ENCODE results near the gene ASCL5. TPM values are rescaled to one million over a fixed set of nuclear protein-coding genes. Genes with fewer than 3 reads are reported as not detected.

Gene ASCL5
- total and polyA plus RNA-seq, 8 donors: 0.16 to 1.6 (median 1.2) TPM

GRCh38 chr1:201088901-201089525, 38.0 kb downstream of the ASCL5 start:
- DNase-seq: peak in 1 of 6 donors; percentile 24
- H3K4me3 ChIP-seq: no peak overlapping the region
- no peaks in the 10 kb centered on the region for H3K4me1 ChIP-seq
- intact Hi-C loops (cut with DNase I): loop anchor here in 1 of 3 donors (10.0 kb wide), 1 partner anchor 136 kb away; no protein-coding TSS in a partner anchor
- WGBS, 2 donors: 87 to 89% methylated on average over 19 of the region's 19 CpGs
- H3K9me3 ChIP-seq: no peaks in the 10 kb centered on the region
- H3K36me3 ChIP-seq: no peaks in the 10 kb centered on the region
- no peak for FAIRE-seq
- no peak overlapping the region for H3K27ac ChIP-seq
- H3K27me3 ChIP-seq: no peaks in the 10 kb centered on the region
- no peak for TF ChIP-seq CTCF (IDR thresholded peaks at IDR 0.05)
- no peak for ATAC-seq

- no peak for FAIRE-seq
- no peaks in the 10 kb centered on the region for H3K9me3 ChIP-seq
- H3K36me3 ChIP-seq: no peaks in the 10 kb centered on the region
- H3K27me3 ChIP-seq: no peaks in the 10 kb centered on the region
- DNase-seq: no peak
- ATAC-seq: no peak
- no peak for TF ChIP-seq CTCF (IDR thresholded peaks at IDR 0.05)
- H3K27ac ChIP-seq: no peak overlapping the region
- WGBS, 2 donors: 48 to 52% methylated on average over 4 of the region's 4 CpGs
- H3K4me1 ChIP-seq: no peaks in the 10 kb centered on the region
- intact Hi-C loops (cut with DNase I): loop anchor here in 1 of 3 donors (10.0 kb wide), 1 partner anchor 136 kb away; no protein-coding TSS in a partner anchor
- H3K4me3 ChIP-seq: no peak overlapping the region
These were observed 38.6 kb downstream of the ASCL5 start for GRCh38 chr1:201088395-201088794.

GRCh38 chr1:201085902-201086735, 40.9 kb downstream of the ASCL5 start:
- Histone ChIP-seq H3K9me3 (no peaks in the 10 kb centered on the region), H3K36me3 (no peaks in the 10 kb centered on the region), H3K27me3 (no peaks in the 10 kb centered on the region), H3K4me1 (no peaks in the 10 kb centered on the region), H3K4me3 (no peak overlapping the region), H3K27ac (no peak overlapping the region)
- DNase-seq: peak; percentile 62 to 85 (median 78)
- FAIRE-seq: no peak
- peak; percentile 94 to 100 (median 98) for ATAC-seq
- intact Hi-C loops (cut with DNase I): loop anchor here in 1 of 3 donors (10.0 kb wide), 1 partner anchor 139 kb away; no protein-coding TSS in a partner anchor
- 57 to 62% methylated on average over 12 of the region's 12 CpGs for WGBS, 2 donors
- peak; percentile 44 to 57 (median 50) for TF ChIP-seq CTCF (IDR thresholded peaks at IDR 0.05)

- intact Hi-C loops (cut with DNase I): loop anchor here in 1 of 3 donors (10.0 kb wide), 1 partner anchor 141 kb away; no protein-coding TSS in a partner anchor
- no peak overlapping the region for H3K27ac ChIP-seq
- DNase-seq (peak in 1 of 6 donors; percentile 19), FAIRE-seq (no peak), ATAC-seq (no peak)
- no peaks in the 10 kb centered on the region for H3K4me1 ChIP-seq
- TF ChIP-seq CTCF (IDR thresholded peaks at IDR 0.05): no peak
- H3K36me3 ChIP-seq: no peaks in the 10 kb centered on the region
- no peaks in the 10 kb centered on the region for H3K9me3 ChIP-seq
- 54 to 58% methylated on average over 6 of the region's 6 CpGs for WGBS, 2 donors
- H3K4me3 ChIP-seq: no peak overlapping the region
- no peaks in the 10 kb centered on the region for H3K27me3 ChIP-seq
These were observed 42.7 kb downstream of the ASCL5 start for GRCh38 chr1:201084295-201084694.
